ENCODE measurements around the gene NFIA. TPM values are rescaled to one million over a fixed set of nuclear protein-coding genes. Genes with fewer than 3 reads are reported as not detected.

NFIA gene
- total and polyA plus RNA-seq, 2 of the 13 experiments (the other 11 are each of a cell fraction or from before 2014, with no cell fraction given), result 14.7 to 28.5 TPM

- peak; percentile 58; the same call in 1 of the 2 replicates for TF ChIP-seq CREM (IDR thresholded peaks at IDR 0.05)
- TF ChIP-seq CREM (CRISPR knock-in tag; IDR thresholded peaks at IDR 0.05), result no peak
- no peak for TF ChIP-seq ZNF234 (CRISPR knock-in tag; conservative IDR thresholded peaks at IDR 0.05)
- TF ChIP-seq BRF2 (CRISPR knock-in tag; IDR thresholded peaks at IDR 0.05), result no peak
- no peak for TF ChIP-seq FIP1L1 (IDR thresholded peaks at IDR 0.05; ENCODE audit: borderline replicate concordance, insufficient read depth, low read depth, low read length)
- no peak for TF ChIP-seq ZBTB26 (CRISPR knock-in tag; IDR thresholded peaks at IDR 0.05; ENCODE audit: borderline replicate concordance)
- TF ChIP-seq FOXC1 (CRISPR knock-in tag; IDR thresholded peaks at IDR 0.05; ENCODE audit: borderline replicate concordance), result no peak
- TF ChIP-seq FOXM1 (CRISPR knock-in tag; IDR thresholded peaks at IDR 0.05), result no peak
- TF ChIP-seq THRA (CRISPR knock-in tag; IDR thresholded peaks at IDR 0.05; ENCODE audit: borderline replicate concordance), result no peak
- TF ChIP-seq ZNF782 (CRISPR knock-in tag; IDR thresholded peaks at IDR 0.05; ENCODE audit: borderline replicate concordance), result no peak
- no peak for TF ChIP-seq ZNF720 (CRISPR knock-in tag; IDR thresholded peaks at IDR 0.05)
- no peak for TF ChIP-seq WIZ (CRISPR knock-in tag; IDR thresholded peaks at IDR 0.05)
- TF ChIP-seq RARG (CRISPR knock-in tag; IDR thresholded peaks at IDR 0.05; ENCODE audit: low read depth), result no peak
- TF ChIP-seq SAP130 (CRISPR knock-in tag; IDR thresholded peaks at IDR 0.05; ENCODE audit: low read depth), result peak; percentile 76
- TF ChIP-seq MIXL1 (CRISPR knock-in tag; IDR thresholded peaks at IDR 0.05), result peak; percentile 59; the same call in 1 of the 2 replicates
- TF ChIP-seq NCOA2 (CRISPR knock-in tag; IDR thresholded peaks at IDR 0.05), result peak; percentile 80
- TF ChIP-seq GATA4 (IDR thresholded peaks at IDR 0.05; ENCODE audit: borderline replicate concordance, low read depth), result peak; percentile 41; the same call in 1 of the 2 replicates
- 0 out of 2 replicates have a peak, but pooled peaks have one; percentile 38 for TF ChIP-seq SSRP1 (CRISPR knock-in tag; IDR thresholded peaks at IDR 0.05)
- TF ChIP-seq HMG20A (CRISPR knock-in tag; IDR thresholded peaks at IDR 0.05; ENCODE audit: borderline replicate concordance), result peak; percentile 75; the same call in 1 of the 2 replicates
- peak; percentile 91; the same call in 1 of the 2 replicates for TF ChIP-seq CEBPB (IDR thresholded peaks at IDR 0.05; ENCODE audit: borderline replicate concordance, low read depth, low read length)
- TF ChIP-seq ATF5 (CRISPR knock-in tag; IDR thresholded peaks at IDR 0.05; ENCODE audit: low read depth), result no peak
- no peak for TF ChIP-seq ZBTB4 (CRISPR knock-in tag; IDR thresholded peaks at IDR 0.05; ENCODE audit: borderline replicate concordance)
These were observed 7.0 kb downstream of the NFIA start (continued) for GRCh38 chr1:61089338-61089737.
